Measurements from ENCODE around the gene CDK11A.

Gene CDK11A

DNA sequence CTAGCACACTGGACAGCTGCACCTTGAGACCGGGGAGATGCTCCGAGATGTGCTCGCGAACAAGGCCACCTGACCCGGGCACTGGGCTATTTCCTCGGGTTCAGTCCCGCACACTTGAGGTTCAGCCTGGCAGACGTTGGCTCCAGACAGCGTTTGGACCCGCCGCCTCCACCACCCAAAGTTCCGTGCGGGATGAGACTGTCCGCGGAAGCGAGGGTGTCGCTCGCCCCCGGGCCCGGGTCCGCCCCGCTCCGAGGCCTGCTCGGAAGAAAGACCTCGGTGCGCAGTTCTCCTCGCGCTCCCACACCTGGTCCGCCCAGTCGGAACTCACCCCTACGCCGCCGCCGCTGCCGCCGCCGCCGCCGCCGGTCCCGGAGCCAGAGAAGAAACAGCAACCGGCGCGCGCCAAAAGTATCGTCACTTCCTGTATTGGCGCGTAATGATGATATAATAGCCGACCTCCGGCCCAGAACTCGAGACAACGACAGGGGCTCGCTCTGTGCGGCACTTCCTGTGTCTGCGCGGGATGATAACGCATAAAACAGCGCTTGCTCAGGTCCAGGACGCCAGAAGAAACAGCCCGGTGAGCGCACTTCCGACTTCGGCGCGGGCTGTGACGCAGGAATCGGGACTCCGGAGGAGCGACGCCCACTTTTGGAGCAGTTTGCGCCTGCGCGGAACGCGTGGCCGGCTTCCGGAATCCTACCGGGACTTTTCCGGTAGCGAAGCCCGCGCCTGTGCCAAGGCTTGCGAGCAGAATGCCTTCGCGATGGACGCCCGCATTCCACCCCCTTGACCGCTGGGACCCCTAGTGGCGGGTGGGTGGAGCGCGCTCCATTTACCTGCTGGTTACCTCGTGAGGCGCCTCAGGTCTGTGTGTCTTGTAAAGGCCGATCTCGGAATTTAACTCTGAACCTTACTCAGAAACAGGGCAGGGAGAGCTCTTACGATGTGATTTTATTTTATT lies 65.3 kb downstream of the CDK11A start, which contains the start of gene CDK11B:
Gene CDK11B, minus strand, starts transcription at position 422 of the 967 bp plus-strand sequence. CDS start 1,519 bp downstream, outside the sequence.
- peak; percentile 89 to 90 for DNase-seq

All from cerebellar nuclear complex (tissue), 1 donor.